GM11168 (cell line): ENCODE measurements around the gene CTNNBL1.
"Not testable (repeated sequence)": the region's sequence is repeated elsewhere in the genome, so short reads cannot be mapped to it uniquely, and the experiment has no call there.

Experiments
- in situ Hi-C: fragments of 300-500 bp; cut with MboI; formaldehyde crosslinking; loops from one replicate; pipeline ENCODE4 v1.12.0; 2022; ENCODE audit warnings: low sequenced_read_pairs; ENCODE audit not compliant: unreplicated experiment

The CTNNBL1 gene

GRCh38 chr20:37703035-37703845 lies 9.4 kb downstream of the CTNNBL1 start:
- in situ Hi-C loops = no loop called here

- in situ Hi-C loops = no loop called here
Measured at GRCh38 chr20:37704955-37705354, 11.1 kb downstream of the CTNNBL1 start.

GRCh38 chr20:37706298-37706697 lies 12.5 kb downstream of the CTNNBL1 start:
- in situ Hi-C loops = no loop called here

- in situ Hi-C loops = no loop called here
Measured at GRCh38 chr20:37711001-37711400, 17.2 kb downstream of the CTNNBL1 start.

GRCh38 chr20:37711994-37712964 lies 18.4 kb downstream of the CTNNBL1 start:
- in situ Hi-C loops = no loop called here

GRCh38 chr20:37713396-37713795 lies 19.6 kb downstream of the CTNNBL1 start:
- in situ Hi-C loops = no loop called here

GRCh38 chr20:37714978-37715672 lies 21.3 kb downstream of the CTNNBL1 start:
- in situ Hi-C loops = no loop called here

- in situ Hi-C loops = no loop called here
Measured at GRCh38 chr20:37721751-37722150, 27.9 kb downstream of the CTNNBL1 start.

GRCh38 chr20:37722312-37722711 lies 28.5 kb downstream of the CTNNBL1 start:
- in situ Hi-C loops = not testable (repeated sequence)

- in situ Hi-C loops = no loop called here
Measured at GRCh38 chr20:37723668-37724067, 29.8 kb downstream of the CTNNBL1 start.

- in situ Hi-C loops = no loop called here
Measured at GRCh38 chr20:37725165-37725564, 31.3 kb downstream of the CTNNBL1 start.

- in situ Hi-C loops = no loop called here
Measured at GRCh38 chr20:37725855-37726254, 32.0 kb downstream of the CTNNBL1 start.

- in situ Hi-C loops = no loop called here
Measured at GRCh38 chr20:37726321-37726720, 32.5 kb downstream of the CTNNBL1 start.

- in situ Hi-C loops = no loop called here
Measured at GRCh38 chr20:37726971-37727956, 33.4 kb downstream of the CTNNBL1 start.

GRCh38 chr20:37727957-37728634 lies 34.3 kb downstream of the CTNNBL1 start:
- in situ Hi-C loops = no loop called here

- in situ Hi-C loops = no loop called here
Measured at GRCh38 chr20:37728635-37728983, 34.8 kb downstream of the CTNNBL1 start.

- in situ Hi-C loops = no loop called here
Measured at GRCh38 chr20:37729452-37729851, 35.6 kb downstream of the CTNNBL1 start.

GRCh38 chr20:37729909-37730308 lies 36.1 kb downstream of the CTNNBL1 start:
- in situ Hi-C loops = no loop called here

- in situ Hi-C loops = no loop called here
Measured at GRCh38 chr20:37733416-37733815, 39.6 kb downstream of the CTNNBL1 start.
